GM12872 (cell line): ENCODE data around the gene SLC16A1.

Source experiments
- TF ChIP-seq, protein P1 (sequence below): IDR thresholded peaks from 3 replicates; pipeline ENCODE4 v1.5.1; 2011; ENCODE audit warnings: low read depth, mild to moderate bottlenecking, low read length, moderate library complexity; ENCODE audit not compliant: insufficient read depth

Gene SLC16A1

DNA sequence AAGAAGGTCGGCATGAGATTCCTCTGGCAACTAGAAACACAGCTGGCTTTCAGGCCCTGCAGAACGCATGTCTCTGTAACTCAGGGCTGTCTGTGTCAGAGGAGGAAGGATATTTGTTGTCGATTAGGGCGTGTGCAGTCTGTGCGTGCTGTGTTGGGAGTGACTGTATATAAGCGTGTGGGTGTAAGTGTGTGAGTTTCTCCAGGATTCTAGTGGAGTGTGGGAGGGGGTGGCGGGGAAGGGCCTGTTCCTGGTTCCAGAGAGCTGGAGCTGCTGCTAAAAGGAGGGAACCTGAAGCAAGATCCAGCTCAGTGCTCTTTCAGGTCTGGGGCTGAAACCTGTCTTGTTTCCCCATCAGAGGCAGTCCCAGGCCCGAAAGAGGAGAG is 74.3 kb downstream of the SLC16A1 start:
- TF ChIP-seq, protein P1, sequence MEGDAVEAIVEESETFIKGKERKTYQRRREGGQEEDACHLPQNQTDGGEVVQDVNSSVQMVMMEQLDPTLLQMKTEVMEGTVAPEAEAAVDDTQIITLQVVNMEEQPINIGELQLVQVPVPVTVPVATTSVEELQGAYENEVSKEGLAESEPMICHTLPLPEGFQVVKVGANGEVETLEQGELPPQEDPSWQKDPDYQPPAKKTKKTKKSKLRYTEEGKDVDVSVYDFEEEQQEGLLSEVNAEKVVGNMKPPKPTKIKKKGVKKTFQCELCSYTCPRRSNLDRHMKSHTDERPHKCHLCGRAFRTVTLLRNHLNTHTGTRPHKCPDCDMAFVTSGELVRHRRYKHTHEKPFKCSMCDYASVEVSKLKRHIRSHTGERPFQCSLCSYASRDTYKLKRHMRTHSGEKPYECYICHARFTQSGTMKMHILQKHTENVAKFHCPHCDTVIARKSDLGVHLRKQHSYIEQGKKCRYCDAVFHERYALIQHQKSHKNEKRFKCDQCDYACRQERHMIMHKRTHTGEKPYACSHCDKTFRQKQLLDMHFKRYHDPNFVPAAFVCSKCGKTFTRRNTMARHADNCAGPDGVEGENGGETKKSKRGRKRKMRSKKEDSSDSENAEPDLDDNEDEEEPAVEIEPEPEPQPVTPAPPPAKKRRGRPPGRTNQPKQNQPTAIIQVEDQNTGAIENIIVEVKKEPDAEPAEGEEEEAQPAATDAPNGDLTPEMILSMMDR = no peak

DNA sequence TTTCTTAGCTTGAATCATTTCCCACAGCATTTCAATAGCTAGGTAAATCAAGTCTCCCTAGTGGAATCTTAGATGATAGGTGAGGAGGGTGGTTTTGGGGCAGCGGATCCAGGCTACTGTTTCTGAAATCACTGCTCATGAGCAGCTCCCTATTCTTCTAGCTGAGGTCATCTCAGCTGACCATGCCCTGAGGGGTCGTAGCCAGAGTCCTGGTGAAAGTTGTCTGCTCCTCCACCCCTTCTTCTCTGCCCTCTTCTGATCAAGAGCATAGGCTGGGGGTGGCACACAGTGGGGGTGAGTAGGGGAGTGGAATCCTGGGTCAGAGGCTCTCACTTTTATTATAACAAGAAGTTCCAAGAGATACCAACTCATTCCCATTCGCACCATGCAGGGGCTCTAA is 76.2 kb downstream of the SLC16A1 start:
- TF ChIP-seq, protein P1 = no peak

DNA sequence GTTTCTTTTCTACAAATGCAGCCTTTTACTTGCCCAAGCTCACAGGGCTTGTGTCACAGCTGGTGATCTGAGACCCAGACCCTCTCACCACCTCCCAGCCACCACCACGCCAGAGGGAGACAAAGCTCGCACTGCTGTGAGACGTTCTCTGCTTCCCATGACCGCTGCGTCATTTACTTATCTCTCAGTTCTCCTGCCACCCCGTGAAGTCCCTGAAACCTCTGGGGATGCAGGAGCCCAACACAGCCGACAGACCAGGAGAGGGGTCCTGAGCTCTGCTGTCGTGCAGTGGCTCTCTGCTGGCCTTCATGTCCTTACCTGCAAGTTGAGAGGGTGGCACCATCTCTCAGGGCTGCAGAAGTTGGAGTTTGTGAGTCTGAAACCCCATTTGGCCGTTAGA is 77.7 kb downstream of the SLC16A1 start:
- TF ChIP-seq, protein P1 = no peak

DNA sequence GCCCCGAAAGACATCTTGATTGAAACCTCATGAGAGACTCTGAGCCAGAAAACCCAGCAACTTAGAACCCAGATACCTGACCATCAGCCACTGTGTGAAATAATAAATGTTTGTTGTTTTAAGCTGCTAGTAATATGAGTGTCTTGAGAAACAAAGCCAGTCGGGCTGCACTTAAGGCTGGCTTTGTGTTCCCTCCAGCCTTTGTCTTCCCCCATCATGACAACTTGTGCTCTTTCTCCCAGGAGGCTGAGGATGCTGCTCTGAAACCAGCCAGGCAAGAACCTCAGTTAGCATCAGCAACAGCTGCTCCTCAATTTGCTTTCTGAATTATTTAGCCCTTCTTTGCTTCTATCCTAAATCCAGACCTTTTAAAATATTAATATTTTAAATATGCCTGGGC is 78.2 kb downstream of the SLC16A1 start:
- TF ChIP-seq, protein P1 = no peak

DNA sequence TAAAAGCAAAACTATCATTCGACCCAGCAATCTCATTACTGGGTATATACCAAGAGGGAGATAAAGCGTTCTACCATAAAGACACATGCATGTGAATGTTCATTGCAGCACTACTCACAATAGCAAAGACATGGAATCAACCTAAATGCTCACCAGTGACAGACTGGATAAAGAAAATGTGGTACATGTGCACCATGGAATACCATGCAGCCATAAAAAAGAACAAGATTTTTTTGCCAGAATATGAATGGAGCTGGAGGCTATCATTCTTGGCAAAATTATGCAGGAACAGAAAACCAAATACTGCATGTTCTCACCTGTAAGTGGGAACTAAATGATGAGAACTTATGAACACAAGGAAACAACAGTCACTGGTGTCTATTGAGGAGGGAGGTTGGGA is 79.7 kb downstream of the SLC16A1 start:
- TF ChIP-seq, protein P1 = no peak

DNA sequence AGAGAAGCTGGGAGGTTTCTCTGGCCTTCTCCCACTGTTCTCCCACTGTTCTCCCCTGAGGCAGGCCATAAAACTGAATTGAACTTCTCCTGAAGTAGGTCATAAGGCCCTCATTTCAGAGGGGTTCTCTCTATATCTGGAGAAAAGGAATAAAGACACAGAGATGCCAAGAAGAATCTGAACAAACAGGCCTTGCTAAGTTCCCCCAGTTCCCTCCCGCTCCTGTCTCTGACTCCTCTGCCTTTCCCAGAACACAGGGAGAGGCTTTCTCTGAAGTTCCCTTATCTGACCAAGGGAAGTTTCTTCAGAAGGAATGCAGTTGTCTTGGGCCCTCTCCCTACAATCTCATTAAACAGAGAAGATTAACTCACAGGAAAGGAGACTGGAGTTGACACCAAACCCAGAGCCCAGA is 83.4 kb downstream of the SLC16A1 start:
- TF ChIP-seq, protein P1 = no peak

DNA sequence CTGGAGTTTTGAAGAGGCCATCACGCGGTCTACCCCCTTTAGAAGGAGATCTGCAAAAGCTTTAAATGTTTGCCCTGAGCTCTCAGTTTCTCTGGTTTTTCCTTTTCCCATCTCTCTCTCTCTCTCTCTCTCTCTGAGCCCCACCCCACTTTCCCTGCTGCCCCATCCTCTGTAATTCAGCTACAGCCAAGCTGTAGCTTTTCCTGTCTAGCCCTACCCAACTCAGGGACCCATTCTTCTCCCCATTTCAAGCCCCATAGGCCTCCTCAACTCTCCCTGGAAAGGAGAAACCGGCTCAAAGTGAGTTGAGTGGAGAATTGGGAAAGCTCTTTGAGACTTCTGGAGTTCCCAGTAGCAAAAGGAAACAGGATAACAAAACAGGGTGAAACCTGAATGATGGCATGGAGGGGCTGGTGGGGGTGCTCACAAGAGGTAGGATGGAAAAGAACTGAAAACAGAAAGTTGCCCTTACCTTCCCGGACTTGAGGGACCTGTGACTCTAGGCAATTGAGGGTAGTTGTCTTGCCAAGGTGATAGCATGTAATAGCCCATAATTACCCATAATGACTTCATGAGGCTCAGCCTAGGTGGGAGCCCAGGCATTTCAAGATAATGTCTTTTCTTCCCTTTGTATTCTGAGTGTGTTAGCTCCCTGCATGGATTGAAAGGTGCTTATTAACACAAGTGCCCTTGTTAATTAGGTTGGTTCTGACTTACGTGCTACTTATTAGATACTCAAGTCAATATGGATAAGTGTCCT is 84.9 kb downstream of the SLC16A1 start:
- TF ChIP-seq, protein P1 = no peak
